Measurements from ENCODE around the gene GNPTG. TPM values are rescaled to one million over a fixed set of nuclear protein-coding genes. Genes with fewer than 3 reads are reported as not detected.

The GNPTG gene
- total and polyA plus RNA-seq, 2 of the 13 experiments (the other 11 are each of a cell fraction or from before 2014, with no cell fraction given) = 22.7 to 71.1 TPM

- TF ChIP-seq MXD3 (CRISPR knock-in tag; IDR thresholded peaks at IDR 0.05) = 0 out of 2 replicates have a peak, but pooled peaks have one; percentile 39
- no peak; the same call in 1 of the 2 replicates for TF ChIP-seq UBTF (CRISPR knock-in tag; IDR thresholded peaks at IDR 0.05)
- no peak for TF ChIP-seq NAIF1 (CRISPR knock-in tag; IDR thresholded peaks at IDR 0.05; ENCODE audit: borderline replicate concordance)
- 0 out of 2 replicates have a peak, but pooled peaks have one; percentile 28 for TF ChIP-seq PHF20 (CRISPR knock-in tag; IDR thresholded peaks at IDR 0.05)
- TF ChIP-seq LCORL (IDR thresholded peaks at IDR 0.05) = no peak
- no peak for TF ChIP-seq LCORL (CRISPR knock-in tag; IDR thresholded peaks at IDR 0.05)
- TF ChIP-seq PATZ1 (CRISPR knock-in tag; IDR thresholded peaks at IDR 0.05) = peak; percentile 95
- no peak for TF ChIP-seq HNRNPUL1 (IDR thresholded peaks at IDR 0.05; ENCODE audit: low read depth, low read length)
- TF ChIP-seq SMAD9 (CRISPR knock-in tag; IDR thresholded peaks at IDR 0.05) = no peak
Measured at GRCh38 chr16:1309888-1310831, 41.6 kb upstream of the GNPTG start (continued).
